Natural killer cell (primary cell): ENCODE measurements around the gene PRKG1. TPM values are rescaled to one million over a fixed set of nuclear protein-coding genes. Genes with fewer than 3 reads are reported as not detected.

Experiments
- ATAC-seq, 3 donors: fragments of 150-1000 bp in 2 of 3; fragments of 200-7000 bp in 1 of 3; cut with Tn5 transposase; 1 replicate in 1 of 3; 2 replicates in 2 of 3; pipeline ENCODE4 v1.10.0; 2021; ENCODE audit warnings: mild to moderate bottlenecking in 2 of 3, moderate library complexity in 2 of 3
- DNase-seq, 2 donors: peaks; one replicate each; pipeline versions ENCODE4 v3.0.0 to v3.0.0-alpha.2; 2013 to 2021; ENCODE audit warnings: mixed read lengths in 1 of 2
- H3K27ac ChIP-seq: one replicate; pipeline ENCODE4 v1.5.1; 2013; ENCODE audit warnings: mild to moderate bottlenecking, low read length
- H3K27me3 ChIP-seq: one replicate; pipeline ENCODE4 v1.6.1; 2013; ENCODE audit warnings: low read length; ENCODE audit not compliant: control insufficient read depth, insufficient read depth
- H3K36me3 ChIP-seq: one replicate; pipeline ENCODE4 v1.6.1; 2013; ENCODE audit warnings: low read length; ENCODE audit not compliant: control insufficient read depth, insufficient read depth
- H3K4me1 ChIP-seq: one replicate; pipeline ENCODE4 v1.6.1; 2013; ENCODE audit warnings: low read length; ENCODE audit not compliant: control insufficient read depth, insufficient read depth
- H3K4me3 ChIP-seq: one replicate; pipeline ENCODE4 v1.5.1; 2013; ENCODE audit warnings: low read length
- H3K9me3 ChIP-seq: one replicate; pipeline ENCODE4 v1.6.1; 2013; ENCODE audit warnings: low read length; ENCODE audit not compliant: control insufficient read depth, insufficient read depth
- H3K27ac Mint-ChIP-seq, 2 donors: one replicate each; pipeline ENCODE4 v1.8.0; 2022; ENCODE audit warnings: mild to moderate bottlenecking in 2 of 2, mixed read lengths in 2 of 2, moderate library complexity in 1 of 2
- H3K27me3 Mint-ChIP-seq, 2 donors: one replicate each; pipeline ENCODE4 v1.8.0; 2022; ENCODE audit warnings: low read depth in 2 of 2, mixed read lengths in 2 of 2
- H3K36me3 Mint-ChIP-seq: one replicate; pipeline ENCODE4 v1.8.0; 2022; ENCODE audit warnings: mixed read lengths
- H3K4me1 Mint-ChIP-seq, 2 donors: one replicate each; pipeline ENCODE4 v1.8.0; 2022; ENCODE audit warnings: mixed read lengths in 2 of 2
- H3K4me3 Mint-ChIP-seq: one replicate; pipeline ENCODE4 v1.8.0; 2022; ENCODE audit warnings: mild to moderate bottlenecking, moderate library complexity, mixed read lengths
- H3K9me3 Mint-ChIP-seq, 2 donors: one replicate each; pipeline ENCODE4 v1.8.0; 2022; ENCODE audit warnings: mixed read lengths in 2 of 2
- WGBS: methylation state at CpG from one replicate; pipeline ENCODE4 v1.1.7; 2013; ENCODE audit warnings: missing lambda C conversion rate; ENCODE audit not compliant: insufficient coverage; 5-methylcytosine and 5-hydroxymethylcytosine counted together
- intact Hi-C: fragments of 100-400 bp; cut with micrococcal nuclease; formaldehyde crosslinking; loops from one replicate; pipeline ENCODE4 v1.14.2; 2022
- total RNA-seq, 4 donors: library from RNA; stranded (reverse); fragments of 120-200 nt in 1 of 4; gene quantifications; one replicate each; pipeline versions ENCODE4 v1.2.3 to v1.2.4, GENCODE V29; 2013 to 2022
- TF ChIP-seq, protein P1 (sequence below): fragments of 200-600 bp; IDR thresholded peaks from one replicate; pipeline ENCODE4 v1.8.0; 2022; ENCODE audit warnings: antibody characterized with exemption

The PRKG1 gene
- total RNA-seq, 3 donors from 2014 or later (not counting 1 experiment from before 2014, with no cell fraction given) = 0.23 to 0.41 (median 0.35) TPM

DNA sequence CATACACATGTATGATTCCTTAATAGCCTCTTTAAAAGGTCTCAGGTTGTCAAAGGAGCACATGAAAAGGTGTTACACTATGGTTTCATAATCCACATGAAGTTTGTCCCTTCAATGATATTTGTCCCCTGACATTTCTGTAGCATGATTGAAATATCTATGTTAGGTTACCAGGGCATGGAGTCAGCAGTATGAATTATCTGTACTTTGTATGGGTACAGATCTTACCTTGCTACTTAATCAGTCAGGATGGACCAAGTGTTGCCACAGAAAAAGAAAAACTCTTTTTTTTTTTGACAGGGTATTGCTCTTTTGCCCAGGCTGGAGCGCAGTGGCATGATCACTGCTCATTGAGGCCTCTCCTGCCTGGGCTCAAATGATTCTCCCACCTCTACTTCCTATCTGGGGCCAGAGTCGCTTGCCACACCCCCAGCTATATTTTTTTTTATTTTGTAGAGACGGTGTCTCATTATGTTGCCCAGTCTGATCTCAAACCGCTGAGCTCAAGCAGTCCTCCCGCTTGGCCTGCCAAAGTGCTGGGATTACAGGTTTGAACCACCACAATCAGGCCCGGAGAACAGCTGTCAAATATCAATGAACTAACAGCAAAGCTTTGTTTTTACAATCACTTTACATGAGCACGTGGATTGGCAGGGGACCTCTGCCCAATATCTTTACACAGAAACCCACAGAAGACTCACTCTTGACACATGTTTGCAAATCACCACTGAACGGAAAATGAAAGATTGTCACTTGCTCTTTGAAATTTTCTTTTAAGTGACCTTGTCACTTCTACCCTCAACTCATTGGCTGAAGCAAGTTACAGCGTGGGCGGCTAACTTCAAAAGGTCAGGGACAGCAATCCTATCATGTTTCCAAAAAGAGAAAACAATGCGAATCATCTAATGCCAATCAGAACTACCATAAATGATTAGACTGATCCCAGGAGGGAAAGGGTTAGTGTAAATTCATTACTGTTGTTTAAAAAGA lies 140.2 kb downstream of the PRKG1 start:
- ATAC-seq (no peak), DNase-seq (no peak)
- Histone ChIP-seq H3K27ac (no peak overlapping the region), H3K4me3 (no peak overlapping the region), H3K27me3 (no peaks in the 10 kb centered on the region), H3K36me3 (no peaks in the 10 kb centered on the region), H3K9me3 (no peaks in the 10 kb centered on the region), H3K4me1 (no peaks in the 10 kb centered on the region)
- TF ChIP-seq, protein P1, sequence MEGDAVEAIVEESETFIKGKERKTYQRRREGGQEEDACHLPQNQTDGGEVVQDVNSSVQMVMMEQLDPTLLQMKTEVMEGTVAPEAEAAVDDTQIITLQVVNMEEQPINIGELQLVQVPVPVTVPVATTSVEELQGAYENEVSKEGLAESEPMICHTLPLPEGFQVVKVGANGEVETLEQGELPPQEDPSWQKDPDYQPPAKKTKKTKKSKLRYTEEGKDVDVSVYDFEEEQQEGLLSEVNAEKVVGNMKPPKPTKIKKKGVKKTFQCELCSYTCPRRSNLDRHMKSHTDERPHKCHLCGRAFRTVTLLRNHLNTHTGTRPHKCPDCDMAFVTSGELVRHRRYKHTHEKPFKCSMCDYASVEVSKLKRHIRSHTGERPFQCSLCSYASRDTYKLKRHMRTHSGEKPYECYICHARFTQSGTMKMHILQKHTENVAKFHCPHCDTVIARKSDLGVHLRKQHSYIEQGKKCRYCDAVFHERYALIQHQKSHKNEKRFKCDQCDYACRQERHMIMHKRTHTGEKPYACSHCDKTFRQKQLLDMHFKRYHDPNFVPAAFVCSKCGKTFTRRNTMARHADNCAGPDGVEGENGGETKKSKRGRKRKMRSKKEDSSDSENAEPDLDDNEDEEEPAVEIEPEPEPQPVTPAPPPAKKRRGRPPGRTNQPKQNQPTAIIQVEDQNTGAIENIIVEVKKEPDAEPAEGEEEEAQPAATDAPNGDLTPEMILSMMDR = no peak
- WGBS = 65% methylated on average over 11 of the region's 11 CpGs
- intact Hi-C loops = no loop called here
- Mint-ChIP-seq H3K27me3 (no peaks in the 10 kb centered on the region), H3K27ac (no peak overlapping the region), H3K4me1 (peaks cover 0 to 6% of the 10 kb centered on the region in 2 donors), H3K36me3 (no peaks in the 10 kb centered on the region), H3K9me3 (no peaks in the 10 kb centered on the region), H3K4me3 (no peak overlapping the region)

DNA sequence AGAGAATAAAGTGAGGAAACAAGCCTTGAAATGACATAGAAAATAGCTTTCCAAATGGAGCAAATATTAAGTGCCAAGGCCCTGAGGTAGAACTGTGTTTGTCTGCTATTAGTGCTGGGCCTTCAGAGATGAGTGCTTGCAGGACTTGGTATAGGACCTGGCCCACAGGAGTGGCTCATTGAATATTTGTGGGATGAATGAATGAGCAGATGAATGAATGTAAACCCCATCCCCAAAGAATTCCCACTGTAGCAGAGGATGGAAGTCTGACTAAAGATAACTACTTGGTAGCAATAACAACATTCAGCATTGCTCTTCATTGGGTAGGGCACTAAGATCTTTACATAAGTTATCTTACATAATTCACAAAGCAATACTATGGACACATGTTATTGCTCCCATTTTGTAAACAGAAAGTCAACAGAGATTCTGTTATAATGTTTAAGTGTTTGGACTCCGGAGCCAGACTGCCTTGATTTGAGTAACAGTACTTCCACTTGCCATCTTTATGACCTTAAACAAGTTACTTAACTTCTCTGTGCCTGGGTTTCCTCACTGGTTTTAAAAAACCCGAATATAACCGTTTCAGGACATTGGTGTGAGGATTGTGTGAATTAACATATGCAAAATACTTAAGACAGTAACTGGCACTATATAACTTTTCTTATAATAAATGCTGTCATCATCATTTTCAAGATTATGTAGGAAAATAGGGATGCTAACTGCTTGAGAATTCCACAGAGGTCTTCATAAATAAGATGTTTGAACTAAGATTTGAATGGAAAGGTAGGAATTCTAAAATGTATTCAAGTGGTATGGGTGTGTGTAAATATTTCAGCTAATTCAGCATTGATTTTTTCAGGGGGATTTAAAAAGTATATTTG lies 141.9 kb downstream of the PRKG1 start:
- H3K27me3 ChIP-seq = no peaks in the 10 kb centered on the region
- Mint-ChIP-seq H3K4me1 (peaks cover 0 to 6% of the 10 kb centered on the region in 2 donors), H3K9me3 (no peaks in the 10 kb centered on the region), H3K4me3 (no peak overlapping the region), H3K36me3 (no peaks in the 10 kb centered on the region), H3K27ac (no peak overlapping the region), H3K27me3 (no peaks in the 10 kb centered on the region)
- ATAC-seq = no peak
- no peak overlapping the region for H3K27ac ChIP-seq
- no peak overlapping the region for H3K4me3 ChIP-seq
- intact Hi-C loops = no loop called here
- no CpG with 5 or more reads among the region's 3 CpGs for WGBS
- H3K4me1 ChIP-seq = no peaks in the 10 kb centered on the region
- no peaks in the 10 kb centered on the region for H3K36me3 ChIP-seq
- no peak for DNase-seq
- TF ChIP-seq, protein P1 = no peak
- H3K9me3 ChIP-seq = no peaks in the 10 kb centered on the region

GRCh38 chr10:51217505-51217904 lies 143.2 kb downstream of the PRKG1 start:
- Histone ChIP-seq H3K36me3 (no peaks in the 10 kb centered on the region), H3K4me1 (no peaks in the 10 kb centered on the region), H3K9me3 (no peaks in the 10 kb centered on the region), H3K27me3 (no peaks in the 10 kb centered on the region), H3K27ac (no peak overlapping the region), H3K4me3 (no peak overlapping the region)
- Mint-ChIP-seq H3K36me3 (no peaks in the 10 kb centered on the region), H3K27ac (no peak overlapping the region), H3K27me3 (no peaks in the 10 kb centered on the region), H3K4me1 (peaks cover 0 to 6% of the 10 kb centered on the region in 2 donors), H3K4me3 (no peak overlapping the region), H3K9me3 (no peaks in the 10 kb centered on the region)
- DNase-seq = no peak
- intact Hi-C loops = no loop called here
- TF ChIP-seq, protein P1 = no peak
- no CpG with 5 or more reads among the region's 1 CpG for WGBS
- ATAC-seq = no peak
